ENCODE data around the gene HPSE2. TPM values are rescaled to one million over a fixed set of nuclear protein-coding genes. Genes with fewer than 3 reads are reported as not detected.

The HPSE2 gene
- total and polyA plus RNA-seq, 8 donors: 0.04 to 1.1 (median 0.05) TPM; not detected in 5

DNA sequence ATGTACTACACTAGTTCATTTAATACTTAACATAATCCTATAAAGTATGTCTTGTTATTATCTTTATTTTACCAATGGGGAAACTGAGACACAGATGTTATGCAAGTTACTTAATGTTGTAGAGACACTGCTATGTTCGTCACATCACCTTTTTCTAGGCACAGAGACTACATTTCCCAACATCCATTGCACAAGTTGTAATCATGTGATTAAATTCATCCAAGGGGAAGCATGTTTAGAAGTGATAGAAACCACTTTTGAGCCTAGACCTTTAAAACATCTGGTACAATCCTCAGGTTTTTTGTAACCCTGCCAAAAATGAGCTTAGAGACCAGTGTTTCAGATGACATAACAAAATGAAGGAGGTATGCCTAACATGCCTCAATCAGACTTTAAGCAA is 402.1 kb downstream of the HPSE2 start:
- FAIRE-seq: no peak
- no peak for ATAC-seq
- Histone ChIP-seq H3K9me3 (no peaks in the 10 kb centered on the region), H3K27me3 (no peaks in the 10 kb centered on the region), H3K4me3 (no peak overlapping the region), H3K4me1 (no peaks in the 10 kb centered on the region), H3K27ac (no peak overlapping the region), H3K36me3 (no peaks in the 10 kb centered on the region)
- WGBS, 2 donors: 83 to 85% methylated on average over 1 of the region's 1 CpG
- TF ChIP-seq, protein P1, sequence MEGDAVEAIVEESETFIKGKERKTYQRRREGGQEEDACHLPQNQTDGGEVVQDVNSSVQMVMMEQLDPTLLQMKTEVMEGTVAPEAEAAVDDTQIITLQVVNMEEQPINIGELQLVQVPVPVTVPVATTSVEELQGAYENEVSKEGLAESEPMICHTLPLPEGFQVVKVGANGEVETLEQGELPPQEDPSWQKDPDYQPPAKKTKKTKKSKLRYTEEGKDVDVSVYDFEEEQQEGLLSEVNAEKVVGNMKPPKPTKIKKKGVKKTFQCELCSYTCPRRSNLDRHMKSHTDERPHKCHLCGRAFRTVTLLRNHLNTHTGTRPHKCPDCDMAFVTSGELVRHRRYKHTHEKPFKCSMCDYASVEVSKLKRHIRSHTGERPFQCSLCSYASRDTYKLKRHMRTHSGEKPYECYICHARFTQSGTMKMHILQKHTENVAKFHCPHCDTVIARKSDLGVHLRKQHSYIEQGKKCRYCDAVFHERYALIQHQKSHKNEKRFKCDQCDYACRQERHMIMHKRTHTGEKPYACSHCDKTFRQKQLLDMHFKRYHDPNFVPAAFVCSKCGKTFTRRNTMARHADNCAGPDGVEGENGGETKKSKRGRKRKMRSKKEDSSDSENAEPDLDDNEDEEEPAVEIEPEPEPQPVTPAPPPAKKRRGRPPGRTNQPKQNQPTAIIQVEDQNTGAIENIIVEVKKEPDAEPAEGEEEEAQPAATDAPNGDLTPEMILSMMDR (IDR thresholded peaks at IDR 0.05): no peak
- no peak for DNase-seq
- intact Hi-C loops (cut with DNase I): no loop called here

DNA sequence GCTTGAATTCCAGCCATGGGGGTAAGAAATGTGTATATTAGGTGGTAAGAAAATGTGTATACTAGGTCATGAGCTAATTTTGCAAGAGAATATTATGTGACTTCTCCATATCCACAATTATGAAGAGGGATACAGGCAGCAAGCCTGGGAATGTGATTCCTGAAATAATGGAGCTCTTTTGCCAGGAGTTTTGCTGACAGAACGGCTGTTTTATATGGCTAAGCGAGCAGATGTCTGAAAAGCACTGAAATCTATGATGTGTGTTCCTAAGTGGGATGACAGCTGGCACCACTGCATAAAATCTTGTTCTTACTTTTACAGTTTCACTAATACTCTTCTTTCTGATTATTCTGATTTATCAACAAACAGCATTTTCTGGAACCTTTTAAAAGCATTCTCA is 402.9 kb downstream of the HPSE2 start:
- intact Hi-C loops (cut with DNase I): no loop called here
- TF ChIP-seq, protein P1 (IDR thresholded peaks at IDR 0.05): no peak
- FAIRE-seq: no peak
- H3K9me3 ChIP-seq: no peaks in the 10 kb centered on the region
- 77 to 87% methylated on average over 2 of the region's 2 CpGs for WGBS, 2 donors
- H3K27ac ChIP-seq: no peak overlapping the region
- no peaks in the 10 kb centered on the region for H3K4me1 ChIP-seq
- no peak overlapping the region for H3K4me3 ChIP-seq
- H3K36me3 ChIP-seq: no peaks in the 10 kb centered on the region
- H3K27me3 ChIP-seq: no peaks in the 10 kb centered on the region
- ATAC-seq: no peak
- DNase-seq: no peak

DNA sequence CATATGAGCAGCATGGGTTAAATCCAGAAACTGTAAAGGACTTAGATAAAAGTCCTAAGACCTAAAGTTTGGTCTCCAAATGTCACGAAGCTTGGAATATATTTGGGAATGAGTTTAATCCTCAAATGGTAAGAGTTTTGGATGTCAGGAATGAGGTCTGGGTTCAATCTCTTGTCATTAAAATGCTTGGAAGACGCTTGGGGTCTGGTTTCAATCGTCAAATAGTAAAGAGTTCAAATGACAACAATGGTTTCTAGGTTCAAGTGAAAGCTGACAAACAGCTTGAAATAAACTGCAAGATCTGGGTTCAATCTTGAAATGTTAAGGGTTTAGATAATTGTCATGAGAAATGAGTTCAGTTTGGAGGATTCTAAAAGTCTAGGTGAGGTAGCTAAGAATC is 403.5 kb downstream of the HPSE2 start:
- no peak for ATAC-seq
- intact Hi-C loops (cut with DNase I): no loop called here
- H3K4me3 ChIP-seq: no peak overlapping the region
- no peak overlapping the region for H3K27ac ChIP-seq
- H3K4me1 ChIP-seq: no peaks in the 10 kb centered on the region
- H3K36me3 ChIP-seq: no peaks in the 10 kb centered on the region
- no peak for DNase-seq
- no peaks in the 10 kb centered on the region for H3K9me3 ChIP-seq
- 46 to 68% methylated on average over 3 of the region's 3 CpGs for WGBS, 2 donors
- TF ChIP-seq, protein P1 (IDR thresholded peaks at IDR 0.05): no peak
- no peak for FAIRE-seq
- no peaks in the 10 kb centered on the region for H3K27me3 ChIP-seq

DNA sequence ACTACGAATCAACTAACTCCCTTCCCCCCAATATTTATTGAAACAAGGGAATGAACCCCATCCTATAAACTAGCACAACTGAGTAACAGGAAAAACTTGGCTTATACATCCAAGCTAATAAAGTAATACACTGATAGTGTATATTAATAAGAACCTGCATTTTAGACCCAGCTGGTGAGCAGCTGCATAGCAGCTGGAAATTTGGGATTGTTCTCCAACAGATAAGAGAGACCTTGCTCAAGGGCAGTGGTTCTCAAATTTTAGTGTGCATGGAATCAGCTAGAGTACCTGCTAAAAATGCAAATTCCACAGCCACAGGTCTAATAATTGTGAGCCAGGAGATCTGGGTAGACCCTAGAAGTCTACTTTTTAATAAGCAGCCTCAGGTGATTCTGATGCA is 404.3 kb downstream of the HPSE2 start:
- no peaks in the 10 kb centered on the region for H3K36me3 ChIP-seq
- ATAC-seq (no peak), FAIRE-seq (no peak), DNase-seq (no peak)
- H3K4me1 ChIP-seq: no peaks in the 10 kb centered on the region
- no peak overlapping the region for H3K27ac ChIP-seq
- H3K9me3 ChIP-seq: no peaks in the 10 kb centered on the region
- TF ChIP-seq, protein P1 (IDR thresholded peaks at IDR 0.05): no peak
- intact Hi-C loops (cut with DNase I): no loop called here
- H3K27me3 ChIP-seq: no peaks in the 10 kb centered on the region
- WGBS, 2 donors: 58 to 70% methylated on average over 1 of the region's 1 CpG
- no peak overlapping the region for H3K4me3 ChIP-seq

DNA sequence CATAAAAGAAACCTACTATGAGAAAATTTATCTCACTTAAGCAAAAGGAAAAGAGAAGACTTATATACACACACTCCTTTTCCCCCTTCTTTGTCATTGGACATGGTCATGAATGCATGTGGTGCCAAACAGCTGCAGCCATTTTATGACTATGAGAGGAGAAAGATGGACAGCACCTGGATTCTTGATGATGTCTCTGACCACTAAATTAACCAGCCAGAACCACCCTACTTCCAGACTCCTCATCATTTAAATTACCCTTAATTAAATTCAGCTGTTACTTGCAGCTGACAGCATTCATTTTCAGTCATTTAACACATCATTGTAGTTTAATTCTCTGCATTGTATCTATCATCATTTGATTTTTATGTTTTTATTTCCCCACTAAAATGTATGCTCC is 409.9 kb downstream of the HPSE2 start:
- H3K4me3 ChIP-seq: no peak overlapping the region
- TF ChIP-seq, protein P1 (IDR thresholded peaks at IDR 0.05): no peak
- intact Hi-C loops (cut with DNase I): no loop called here
- FAIRE-seq (no peak), DNase-seq (no peak), ATAC-seq (no peak)
- H3K4me1 ChIP-seq: no peaks in the 10 kb centered on the region
- H3K36me3 ChIP-seq: no peaks in the 10 kb centered on the region
- no peaks in the 10 kb centered on the region for H3K27me3 ChIP-seq
- H3K9me3 ChIP-seq: no peaks in the 10 kb centered on the region
- H3K27ac ChIP-seq: no peak overlapping the region

All from pancreas (tissue), 10 donors.